Spleen (tissue), 7 donors: ENCODE results near the gene MFNG.

Experiments
- POLR2A ChIP-seq, 3 donors: fragments of 450-650 bp; IDR thresholded peaks; one replicate each; pipeline ENCODE4 v1.5.1; 2017; ENCODE audit warnings: antibody characterized with exemption in 3 of 3, mild to moderate bottlenecking in 1 of 3
- POLR2AphosphoS5 ChIP-seq, 3 donors: sonication (generic); formaldehyde crosslinking; IDR thresholded peaks; one replicate each; pipeline ENCODE4 v1.5.1; 2017; ENCODE audit warnings: antibody characterized with exemption in 3 of 3
- TF ChIP-seq, protein P1 (sequence below), 11 experiments: fragments of 200-600 bp in 7 of 11; fragments of 450-650 bp in 4 of 11; sonication (generic) in 4 of 11; IDR thresholded peaks in 8 of 11; conservative IDR thresholded peaks in 3 of 11; 1 replicate in 7 of 11; 2 replicates in 4 of 11; pipeline versions ENCODE4 v1.4.0 to v1.8.0; 2016 to 2021; ENCODE audit warnings: antibody characterized with exemption in 11 of 11, inconsistent platforms in 4 of 11, mild to moderate bottlenecking in 1 of 11
- donor health status: DM: no; HTN: no; CAD: no; lungs with moderate emphysema.
- donor health status: DM: no; HTN: no; CAD: no.
- donor health status: DM: no; HTN: no; CAD: no.

GRCh38 chr22:37482244-37482643, 3.9 kb downstream of the MFNG start:
- TF ChIP-seq, protein P1, sequence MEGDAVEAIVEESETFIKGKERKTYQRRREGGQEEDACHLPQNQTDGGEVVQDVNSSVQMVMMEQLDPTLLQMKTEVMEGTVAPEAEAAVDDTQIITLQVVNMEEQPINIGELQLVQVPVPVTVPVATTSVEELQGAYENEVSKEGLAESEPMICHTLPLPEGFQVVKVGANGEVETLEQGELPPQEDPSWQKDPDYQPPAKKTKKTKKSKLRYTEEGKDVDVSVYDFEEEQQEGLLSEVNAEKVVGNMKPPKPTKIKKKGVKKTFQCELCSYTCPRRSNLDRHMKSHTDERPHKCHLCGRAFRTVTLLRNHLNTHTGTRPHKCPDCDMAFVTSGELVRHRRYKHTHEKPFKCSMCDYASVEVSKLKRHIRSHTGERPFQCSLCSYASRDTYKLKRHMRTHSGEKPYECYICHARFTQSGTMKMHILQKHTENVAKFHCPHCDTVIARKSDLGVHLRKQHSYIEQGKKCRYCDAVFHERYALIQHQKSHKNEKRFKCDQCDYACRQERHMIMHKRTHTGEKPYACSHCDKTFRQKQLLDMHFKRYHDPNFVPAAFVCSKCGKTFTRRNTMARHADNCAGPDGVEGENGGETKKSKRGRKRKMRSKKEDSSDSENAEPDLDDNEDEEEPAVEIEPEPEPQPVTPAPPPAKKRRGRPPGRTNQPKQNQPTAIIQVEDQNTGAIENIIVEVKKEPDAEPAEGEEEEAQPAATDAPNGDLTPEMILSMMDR (IDR thresholded peaks at IDR 0.05 in 8 of 11, conservative IDR thresholded peaks at IDR 0.05 in 3 of 11), result no peak
- TF ChIP-seq POLR2A (IDR thresholded peaks at IDR 0.05), result no peak
- no peak for TF ChIP-seq POLR2AphosphoS5 (IDR thresholded peaks at IDR 0.05)
